PFSK-1 (cell line): ENCODE measurements around the gene ZNF362.

Experiments
- FOXP2 ChIP-seq: optimal IDR thresholded peaks from 2 replicates; pipeline ENCODE3; 2011; ENCODE audit warnings: borderline replicate concordance, control low read depth, inconsistent platforms; ENCODE audit not compliant: insufficient read depth; ENCODE audit errors: extremely low read length, extremely low read depth
- POLR2AphosphoS5 ChIP-seq: IDR thresholded peaks from 2 replicates; pipeline ENCODE4 v1.6.1; 2012; ENCODE audit warnings: low read depth, mild to moderate bottlenecking, control low read depth, low read length, moderate library complexity
- SIN3A ChIP-seq: IDR thresholded peaks from 2 replicates; pipeline ENCODE4 v1.6.1; 2012; ENCODE audit warnings: mild to moderate bottlenecking, low read length, moderate library complexity, borderline replicate concordance; ENCODE audit not compliant: insufficient read depth
- TAF1 ChIP-seq: IDR thresholded peaks from 2 replicates; pipeline ENCODE4 v1.6.1; 2012; ENCODE audit warnings: low read length, control low read depth, borderline replicate concordance; ENCODE audit not compliant: insufficient read depth
- TF ChIP-seq, protein P1 (sequence below), 2 experiments: IDR thresholded peaks; 2 replicates each; pipeline versions ENCODE4 v1.6.1 to v1.8.0; 2011 to 2012; ENCODE audit warnings: low read depth in 2 of 2, low read length in 2 of 2, control low read depth in 1 of 2, inconsistent platforms in 1 of 2, mild to moderate bottlenecking in 1 of 2, moderate library complexity in 1 of 2; ENCODE audit not compliant: insufficient read depth in 1 of 2

ZNF362 gene

DNA sequence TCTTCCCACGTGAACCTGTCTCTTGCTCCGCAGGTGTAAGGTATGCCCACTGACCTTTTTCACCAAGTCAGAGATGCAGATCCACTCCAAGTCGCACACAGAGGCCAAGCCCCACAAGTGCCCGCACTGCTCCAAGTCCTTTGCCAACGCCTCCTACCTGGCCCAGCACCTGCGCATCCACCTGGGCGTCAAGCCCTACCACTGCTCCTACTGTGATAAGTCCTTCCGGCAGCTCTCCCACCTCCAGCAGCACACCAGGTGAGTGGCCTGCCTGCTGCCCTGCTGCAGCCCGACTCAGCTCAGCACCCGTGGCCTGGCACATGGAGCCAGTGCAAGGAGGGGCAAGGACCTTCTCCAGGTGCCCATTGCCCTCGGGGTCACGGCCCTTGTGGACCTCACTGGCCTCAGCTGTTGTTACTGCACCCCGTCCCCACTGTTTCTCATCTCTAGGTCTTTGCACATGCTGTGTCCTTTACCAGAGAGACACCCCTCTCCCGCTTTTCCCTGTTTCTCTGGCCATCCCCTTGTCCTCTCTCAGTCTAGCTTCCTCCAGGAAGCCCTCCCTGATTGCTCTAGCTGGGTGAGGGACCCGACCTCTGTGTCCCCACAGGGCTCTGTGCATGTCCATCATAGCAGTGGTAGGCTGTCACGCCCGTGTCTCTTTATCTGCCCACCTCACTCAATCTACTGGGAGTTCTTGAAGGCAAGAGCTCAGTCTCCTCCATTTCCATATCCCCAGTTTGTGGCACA lies 25.4 kb downstream of the ZNF362 start:
- no peak for TF ChIP-seq TAF1
- no peak for TF ChIP-seq SIN3A
- TF ChIP-seq, protein P1, sequence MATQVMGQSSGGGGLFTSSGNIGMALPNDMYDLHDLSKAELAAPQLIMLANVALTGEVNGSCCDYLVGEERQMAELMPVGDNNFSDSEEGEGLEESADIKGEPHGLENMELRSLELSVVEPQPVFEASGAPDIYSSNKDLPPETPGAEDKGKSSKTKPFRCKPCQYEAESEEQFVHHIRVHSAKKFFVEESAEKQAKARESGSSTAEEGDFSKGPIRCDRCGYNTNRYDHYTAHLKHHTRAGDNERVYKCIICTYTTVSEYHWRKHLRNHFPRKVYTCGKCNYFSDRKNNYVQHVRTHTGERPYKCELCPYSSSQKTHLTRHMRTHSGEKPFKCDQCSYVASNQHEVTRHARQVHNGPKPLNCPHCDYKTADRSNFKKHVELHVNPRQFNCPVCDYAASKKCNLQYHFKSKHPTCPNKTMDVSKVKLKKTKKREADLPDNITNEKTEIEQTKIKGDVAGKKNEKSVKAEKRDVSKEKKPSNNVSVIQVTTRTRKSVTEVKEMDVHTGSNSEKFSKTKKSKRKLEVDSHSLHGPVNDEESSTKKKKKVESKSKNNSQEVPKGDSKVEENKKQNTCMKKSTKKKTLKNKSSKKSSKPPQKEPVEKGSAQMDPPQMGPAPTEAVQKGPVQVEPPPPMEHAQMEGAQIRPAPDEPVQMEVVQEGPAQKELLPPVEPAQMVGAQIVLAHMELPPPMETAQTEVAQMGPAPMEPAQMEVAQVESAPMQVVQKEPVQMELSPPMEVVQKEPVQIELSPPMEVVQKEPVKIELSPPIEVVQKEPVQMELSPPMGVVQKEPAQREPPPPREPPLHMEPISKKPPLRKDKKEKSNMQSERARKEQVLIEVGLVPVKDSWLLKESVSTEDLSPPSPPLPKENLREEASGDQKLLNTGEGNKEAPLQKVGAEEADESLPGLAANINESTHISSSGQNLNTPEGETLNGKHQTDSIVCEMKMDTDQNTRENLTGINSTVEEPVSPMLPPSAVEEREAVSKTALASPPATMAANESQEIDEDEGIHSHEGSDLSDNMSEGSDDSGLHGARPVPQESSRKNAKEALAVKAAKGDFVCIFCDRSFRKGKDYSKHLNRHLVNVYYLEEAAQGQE (IDR thresholded peaks at IDR 0.05; ENCODE audit: insufficient read depth in 1 of 2, low read depth in 2 of 2, low read length in 2 of 2), result no peak
- TF ChIP-seq FOXP2, result no peak
- no peak for TF ChIP-seq POLR2AphosphoS5

DNA sequence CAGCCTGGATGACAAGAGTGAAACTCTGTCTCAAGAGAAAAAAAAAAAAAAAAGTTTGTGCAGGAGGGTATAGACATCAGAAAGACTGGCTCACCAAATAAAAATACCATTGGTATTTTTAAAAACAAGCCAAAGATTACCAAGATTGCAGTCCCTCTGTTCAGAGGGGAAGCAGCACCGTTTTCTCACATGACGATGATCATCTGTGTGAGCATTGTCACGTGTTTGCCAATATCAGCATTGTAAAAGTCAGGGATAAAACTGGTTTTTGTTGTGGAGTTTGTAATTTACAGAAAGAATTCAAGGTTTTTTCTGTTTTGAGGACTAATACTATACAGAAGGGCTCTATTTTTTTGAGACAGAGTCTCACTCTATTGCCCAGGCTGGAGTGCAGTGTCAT lies 26.5 kb downstream of the ZNF362 start:
- no peak for TF ChIP-seq FOXP2
- no peak for TF ChIP-seq SIN3A
- no peak for TF ChIP-seq TAF1
- TF ChIP-seq POLR2AphosphoS5, result no peak
- TF ChIP-seq, protein P1 (IDR thresholded peaks at IDR 0.05; ENCODE audit: insufficient read depth in 1 of 2, low read depth in 2 of 2, low read length in 2 of 2), result no peak

DNA sequence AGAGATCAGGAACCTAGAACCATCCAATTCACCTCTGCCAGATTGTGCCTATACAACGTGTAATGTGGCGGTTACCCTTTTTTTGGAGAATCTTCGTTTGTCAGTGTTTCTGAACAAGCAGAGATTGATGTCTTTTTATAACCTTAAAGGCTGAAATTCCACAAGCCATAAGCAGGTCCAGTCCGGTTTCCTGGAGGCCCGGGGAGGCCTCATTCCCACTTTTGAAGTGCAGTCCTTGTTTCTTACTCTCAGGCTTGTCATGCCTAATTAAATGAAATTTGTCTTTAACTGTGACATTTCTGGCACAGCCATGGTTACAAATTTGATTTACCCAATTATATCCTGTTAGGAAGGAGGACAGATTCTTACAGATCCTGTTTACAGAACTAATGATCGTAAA lies 27.8 kb downstream of the ZNF362 start:
- no peak for TF ChIP-seq TAF1
- TF ChIP-seq FOXP2, result no peak
- TF ChIP-seq POLR2AphosphoS5, result no peak
- TF ChIP-seq SIN3A, result no peak
- TF ChIP-seq, protein P1 (IDR thresholded peaks at IDR 0.05; ENCODE audit: insufficient read depth in 1 of 2, low read depth in 2 of 2, low read length in 2 of 2), result no peak

DNA sequence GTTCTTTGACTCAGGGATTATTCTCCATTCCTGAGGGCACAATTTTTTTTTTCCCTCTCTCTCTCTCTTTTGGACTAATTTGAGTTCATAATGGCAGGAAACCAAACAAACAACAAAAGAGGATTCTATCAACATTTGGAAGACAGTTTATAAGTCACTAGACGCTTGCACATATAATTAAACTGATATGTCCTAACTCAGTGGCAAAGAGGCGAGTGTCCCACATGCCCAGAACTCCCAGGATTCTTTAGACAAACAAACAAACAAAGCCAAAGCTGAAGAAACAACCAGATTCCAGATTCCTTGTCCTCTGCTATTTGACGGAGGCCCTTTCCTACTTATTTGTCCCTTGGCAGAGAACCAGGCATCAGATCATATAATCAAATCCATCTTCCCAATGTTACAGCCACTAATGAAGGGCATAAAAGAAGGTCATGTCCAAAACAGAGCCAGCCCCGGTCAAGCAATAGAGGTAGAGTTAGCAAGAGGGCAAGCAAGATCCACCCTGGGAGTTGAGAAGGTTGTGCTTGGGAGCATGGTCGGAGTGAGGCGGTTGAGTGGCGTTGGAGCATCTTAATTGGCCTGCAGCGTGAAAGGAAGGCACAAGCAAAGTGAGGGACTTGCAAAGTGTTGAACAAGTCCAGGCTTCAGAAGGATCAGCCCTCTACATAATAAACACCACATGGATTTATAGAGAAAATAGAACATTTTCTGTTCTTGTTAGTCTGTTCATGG lies 30.3 kb downstream of the ZNF362 start:
- TF ChIP-seq SIN3A (no peak), TAF1 (no peak), POLR2AphosphoS5 (no peak), FOXP2 (no peak)
- TF ChIP-seq, protein P1 (IDR thresholded peaks at IDR 0.05; ENCODE audit: insufficient read depth in 1 of 2, low read depth in 2 of 2, low read length in 2 of 2), result no peak
